ENCODE results near the gene MAGEA3. TPM values are rescaled to one million over a fixed set of nuclear protein-coding genes. Genes with fewer than 3 reads are reported as not detected.

The MAGEA3 gene
- total RNA-seq, 1 donor from 2014 or later: 0.36 TPM

DNA sequence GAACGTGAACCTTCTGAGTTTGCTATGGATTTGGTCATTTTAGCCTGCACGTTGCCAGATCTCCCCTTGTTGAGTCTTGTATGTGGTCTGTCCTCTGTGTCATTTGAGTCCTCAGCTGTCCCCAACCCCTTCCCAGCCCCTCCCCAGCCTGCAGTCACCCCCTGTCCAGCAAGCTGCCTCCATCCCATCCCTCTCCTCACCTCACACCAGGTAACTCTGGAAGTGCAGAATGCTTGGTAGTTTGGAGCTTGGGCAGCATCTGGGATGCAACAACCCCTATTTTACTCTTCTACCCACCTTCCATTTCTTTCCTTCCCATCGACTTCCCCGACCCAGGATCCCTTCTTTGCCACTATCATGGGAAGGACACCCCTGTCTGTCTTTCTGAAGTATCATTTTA lies 42.5 kb upstream of the MAGEA3 start:
- Histone ChIP-seq H3K36me3 (ENCODE audit: insufficient read depth, low read length) (no peaks in the 10 kb centered on the region), H3K79me2 (ENCODE audit: insufficient read depth, low read length) (no peaks in the 10 kb centered on the region), H3K4me3 (ENCODE audit: insufficient read depth, low read depth, low read length) (no peak overlapping the region), H3K9ac (ENCODE audit: low read length) (no peak overlapping the region), H4K20me1 (ENCODE audit: insufficient read depth, low read length) (no peaks in the 10 kb centered on the region), H3K27ac (ENCODE audit: low read depth, low read length) (no peak overlapping the region), H3K4me1 (ENCODE audit: insufficient read depth, low read length) (no peaks in the 10 kb centered on the region), H3K4me2 (ENCODE audit: low read length) (no peak overlapping the region), H3K27me3 (ENCODE audit: insufficient read depth, low read length) (no peaks in the 10 kb centered on the region), H2AFZ (ENCODE audit: low read depth, low read length) (no peak overlapping the region), H3K9me3 (ENCODE audit: insufficient read depth, low read depth, low read length) (no peaks in the 10 kb centered on the region)
- no peak overlapping the region for H3K4me3 Mint-ChIP-seq (ENCODE audit: unreplicated experiment)
- TF ChIP-seq, protein P1, sequence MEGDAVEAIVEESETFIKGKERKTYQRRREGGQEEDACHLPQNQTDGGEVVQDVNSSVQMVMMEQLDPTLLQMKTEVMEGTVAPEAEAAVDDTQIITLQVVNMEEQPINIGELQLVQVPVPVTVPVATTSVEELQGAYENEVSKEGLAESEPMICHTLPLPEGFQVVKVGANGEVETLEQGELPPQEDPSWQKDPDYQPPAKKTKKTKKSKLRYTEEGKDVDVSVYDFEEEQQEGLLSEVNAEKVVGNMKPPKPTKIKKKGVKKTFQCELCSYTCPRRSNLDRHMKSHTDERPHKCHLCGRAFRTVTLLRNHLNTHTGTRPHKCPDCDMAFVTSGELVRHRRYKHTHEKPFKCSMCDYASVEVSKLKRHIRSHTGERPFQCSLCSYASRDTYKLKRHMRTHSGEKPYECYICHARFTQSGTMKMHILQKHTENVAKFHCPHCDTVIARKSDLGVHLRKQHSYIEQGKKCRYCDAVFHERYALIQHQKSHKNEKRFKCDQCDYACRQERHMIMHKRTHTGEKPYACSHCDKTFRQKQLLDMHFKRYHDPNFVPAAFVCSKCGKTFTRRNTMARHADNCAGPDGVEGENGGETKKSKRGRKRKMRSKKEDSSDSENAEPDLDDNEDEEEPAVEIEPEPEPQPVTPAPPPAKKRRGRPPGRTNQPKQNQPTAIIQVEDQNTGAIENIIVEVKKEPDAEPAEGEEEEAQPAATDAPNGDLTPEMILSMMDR (IDR thresholded peaks at IDR 0.05; ENCODE audit: insufficient read depth, low read depth, low read length): no peak
- no peak for TF ChIP-seq EZH2 (IDR thresholded peaks at IDR 0.05; ENCODE audit: insufficient read depth, low read length)
- FAIRE-seq (peak; percentile 9), DNase-seq (ENCODE audit: low read depth) (no peak)
- H3K36me3 Mint-ChIP-seq (ENCODE audit: low read depth, unreplicated experiment): no peaks in the 10 kb centered on the region
- no peaks in the 10 kb centered on the region for H3K9me3 Mint-ChIP-seq (ENCODE audit: unreplicated experiment)
- peaks cover 7% of the 10 kb centered on the region for H3K27me3 Mint-ChIP-seq (ENCODE audit: low read depth, unreplicated experiment)
- H3K4me1 Mint-ChIP-seq (ENCODE audit: low read depth, unreplicated experiment): no peaks in the 10 kb centered on the region
- no peak overlapping the region for H3K27ac Mint-ChIP-seq (ENCODE audit: unreplicated experiment)

DNA sequence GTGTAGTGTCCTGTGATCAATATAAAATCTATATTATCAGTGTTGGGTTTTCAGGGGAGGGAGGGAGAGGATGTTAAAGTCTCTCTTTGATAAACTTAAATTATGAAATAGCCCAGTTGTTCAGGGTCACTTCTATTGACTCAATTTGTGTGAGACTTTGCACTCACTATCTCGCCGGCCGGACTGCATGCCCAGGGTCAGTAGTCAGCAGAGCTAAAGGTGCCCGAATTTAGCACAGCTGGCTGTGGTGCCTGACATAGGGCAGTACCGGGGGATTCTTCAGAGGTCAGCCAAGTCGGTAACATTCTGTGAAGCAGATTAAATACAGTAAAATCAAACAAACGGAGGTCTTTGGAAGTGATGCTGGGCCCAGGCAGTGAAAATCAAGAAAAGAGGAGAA lies 41.7 kb upstream of the MAGEA3 start:
- H3K4me1 Mint-ChIP-seq (ENCODE audit: low read depth, unreplicated experiment): no peaks in the 10 kb centered on the region
- H4K20me1 ChIP-seq (ENCODE audit: insufficient read depth, low read length): no peaks in the 10 kb centered on the region
- H3K4me2 ChIP-seq (ENCODE audit: low read length): no peak overlapping the region
- H3K27me3 ChIP-seq (ENCODE audit: insufficient read depth, low read length): no peaks in the 10 kb centered on the region
- TF ChIP-seq, protein P1 (IDR thresholded peaks at IDR 0.05; ENCODE audit: insufficient read depth, low read depth, low read length): no peak
- TF ChIP-seq EZH2 (IDR thresholded peaks at IDR 0.05; ENCODE audit: insufficient read depth, low read length): no peak
- no peak overlapping the region for H3K4me3 Mint-ChIP-seq (ENCODE audit: unreplicated experiment)
- H2AFZ ChIP-seq (ENCODE audit: low read depth, low read length): no peak overlapping the region
- H3K4me1 ChIP-seq (ENCODE audit: insufficient read depth, low read length): no peaks in the 10 kb centered on the region
- H3K9me3 ChIP-seq (ENCODE audit: insufficient read depth, low read depth, low read length): no peaks in the 10 kb centered on the region
- no peak overlapping the region for H3K27ac Mint-ChIP-seq (ENCODE audit: unreplicated experiment)
- FAIRE-seq: no peak
- no peaks in the 10 kb centered on the region for H3K36me3 ChIP-seq (ENCODE audit: insufficient read depth, low read length)
- no peak overlapping the region for H3K4me3 ChIP-seq (ENCODE audit: insufficient read depth, low read depth, low read length)
- H3K27ac ChIP-seq (ENCODE audit: low read depth, low read length): no peak overlapping the region
- H3K79me2 ChIP-seq (ENCODE audit: insufficient read depth, low read length): no peaks in the 10 kb centered on the region
- H3K36me3 Mint-ChIP-seq (ENCODE audit: low read depth, unreplicated experiment): no peaks in the 10 kb centered on the region
- DNase-seq (ENCODE audit: low read depth): no peak
- H3K27me3 Mint-ChIP-seq (ENCODE audit: low read depth, unreplicated experiment): peaks cover 7% of the 10 kb centered on the region
- no peak overlapping the region for H3K9ac ChIP-seq (ENCODE audit: low read length)
- no peaks in the 10 kb centered on the region for H3K9me3 Mint-ChIP-seq (ENCODE audit: unreplicated experiment)

DNA sequence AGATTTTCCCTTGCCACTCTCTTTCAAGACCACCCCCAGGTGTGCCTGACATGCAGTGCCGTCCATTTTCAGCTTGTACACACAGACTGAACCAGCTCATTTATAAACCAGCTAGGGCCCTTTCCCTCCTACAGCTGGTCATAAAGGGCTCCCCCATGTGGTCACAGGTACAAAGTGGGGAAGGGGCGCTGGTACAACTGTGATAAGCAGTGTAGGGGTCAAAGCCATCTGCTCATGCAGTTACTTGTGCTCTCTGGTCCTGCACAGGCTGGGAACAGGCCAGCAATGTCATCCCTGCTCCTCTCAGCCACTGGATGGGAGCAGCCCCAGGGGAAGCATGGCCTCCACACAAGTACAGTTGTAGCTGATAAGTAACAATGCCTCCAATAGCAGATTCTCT lies 40.3 kb upstream of the MAGEA3 start:
- no peaks in the 10 kb centered on the region for H3K4me1 Mint-ChIP-seq (ENCODE audit: low read depth, unreplicated experiment)
- Histone ChIP-seq H3K4me2 (ENCODE audit: low read length) (no peak overlapping the region), H3K27ac (ENCODE audit: low read depth, low read length) (no peak overlapping the region), H3K9me3 (ENCODE audit: insufficient read depth, low read depth, low read length) (no peaks in the 10 kb centered on the region), H3K79me2 (ENCODE audit: insufficient read depth, low read length) (no peaks in the 10 kb centered on the region), H4K20me1 (ENCODE audit: insufficient read depth, low read length) (no peaks in the 10 kb centered on the region), H3K36me3 (ENCODE audit: insufficient read depth, low read length) (no peaks in the 10 kb centered on the region), H3K9ac (ENCODE audit: low read length) (no peak overlapping the region), H3K4me3 (ENCODE audit: insufficient read depth, low read depth, low read length) (no peak overlapping the region), H3K27me3 (ENCODE audit: insufficient read depth, low read length) (no peaks in the 10 kb centered on the region), H2AFZ (ENCODE audit: low read depth, low read length) (no peak overlapping the region), H3K4me1 (ENCODE audit: insufficient read depth, low read length) (no peaks in the 10 kb centered on the region)
- TF ChIP-seq, protein P1 (IDR thresholded peaks at IDR 0.05; ENCODE audit: insufficient read depth, low read depth, low read length): no peak
- TF ChIP-seq EZH2 (IDR thresholded peaks at IDR 0.05; ENCODE audit: insufficient read depth, low read length): no peak
- no peaks in the 10 kb centered on the region for H3K9me3 Mint-ChIP-seq (ENCODE audit: unreplicated experiment)
- no peak overlapping the region for H3K4me3 Mint-ChIP-seq (ENCODE audit: unreplicated experiment)
- H3K27me3 Mint-ChIP-seq (ENCODE audit: low read depth, unreplicated experiment): peaks cover 4% of the 10 kb centered on the region
- H3K36me3 Mint-ChIP-seq (ENCODE audit: low read depth, unreplicated experiment): no peaks in the 10 kb centered on the region
- DNase-seq (ENCODE audit: low read depth) (no peak), FAIRE-seq (peak; percentile 78)
- H3K27ac Mint-ChIP-seq (ENCODE audit: unreplicated experiment): no peak overlapping the region
